ENCODE data around the gene QSOX1. TPM values are rescaled to one million over a fixed set of nuclear protein-coding genes. Genes with fewer than 3 reads are reported as not detected.

Gene QSOX1
- total RNA-seq, 1 experiment from 2014 or later = 135 TPM

DNA sequence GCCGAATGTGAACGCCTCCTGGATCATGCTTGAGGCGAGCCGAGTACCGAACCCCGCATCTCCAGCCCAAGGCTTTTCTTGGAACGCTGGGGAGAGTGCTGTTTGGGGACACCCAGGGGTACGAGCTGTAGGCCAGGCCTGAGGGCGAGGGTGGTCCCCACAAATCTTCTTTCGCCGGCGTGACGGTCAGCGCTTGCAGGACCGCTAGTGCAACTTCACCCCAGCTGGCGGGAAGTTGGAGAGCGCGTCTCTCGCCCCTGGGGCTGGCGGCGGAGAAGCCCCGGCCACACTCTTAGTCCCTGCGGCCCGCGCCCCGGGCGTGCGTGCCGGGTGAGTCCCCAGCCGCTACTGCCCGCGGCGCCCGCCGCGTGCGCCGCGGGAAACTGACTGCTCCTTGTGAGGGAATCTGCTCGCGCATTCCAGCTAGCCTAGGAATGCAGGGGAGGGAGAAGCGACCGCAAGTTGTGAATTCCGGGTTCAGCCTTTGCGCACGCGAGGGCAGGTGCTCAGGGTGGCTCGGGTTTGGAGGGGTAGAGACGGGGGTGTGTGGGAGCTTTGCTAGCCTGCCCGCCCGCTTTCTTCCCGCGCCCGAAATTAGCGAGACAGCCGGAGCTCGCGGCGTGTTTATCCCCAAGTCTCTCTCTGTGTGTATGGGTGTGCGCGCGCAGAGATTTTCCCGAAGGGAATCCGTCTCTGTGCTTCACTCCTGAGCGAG lies 76.3 kb downstream of the QSOX1 start (continued):
- TF ChIP-seq, protein P1, sequence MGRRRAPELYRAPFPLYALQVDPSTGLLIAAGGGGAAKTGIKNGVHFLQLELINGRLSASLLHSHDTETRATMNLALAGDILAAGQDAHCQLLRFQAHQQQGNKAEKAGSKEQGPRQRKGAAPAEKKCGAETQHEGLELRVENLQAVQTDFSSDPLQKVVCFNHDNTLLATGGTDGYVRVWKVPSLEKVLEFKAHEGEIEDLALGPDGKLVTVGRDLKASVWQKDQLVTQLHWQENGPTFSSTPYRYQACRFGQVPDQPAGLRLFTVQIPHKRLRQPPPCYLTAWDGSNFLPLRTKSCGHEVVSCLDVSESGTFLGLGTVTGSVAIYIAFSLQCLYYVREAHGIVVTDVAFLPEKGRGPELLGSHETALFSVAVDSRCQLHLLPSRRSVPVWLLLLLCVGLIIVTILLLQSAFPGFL (CRISPR knock-in tag; IDR thresholded peaks at IDR 0.05; ENCODE audit: borderline replicate concordance) = no peak
- TF ChIP-seq ZNF423 (CRISPR knock-in tag; IDR thresholded peaks at IDR 0.05) (peak; percentile 88), TEAD4 (CRISPR knock-in tag; IDR thresholded peaks at IDR 0.05) (peak; percentile 89; the same call in 1 of the 2 replicates), ETV6 (CRISPR knock-in tag; IDR thresholded peaks at IDR 0.05) (no peak), RELA (CRISPR knock-in tag; IDR thresholded peaks at IDR 0.05; ENCODE audit: borderline replicate concordance) (no peak), ESRRA (CRISPR knock-in tag; IDR thresholded peaks at IDR 0.05; ENCODE audit: borderline replicate concordance) (no peak), GTF2I (CRISPR knock-in tag; conservative IDR thresholded peaks at IDR 0.05) (no peak), NR1H2 (CRISPR knock-in tag; IDR thresholded peaks at IDR 0.05) (no peak), SMAD4 (CRISPR knock-in tag; IDR thresholded peaks at IDR 0.05) (no peak), TCF7 (CRISPR knock-in tag; IDR thresholded peaks at IDR 0.05; ENCODE audit: low read depth) (no peak), SP1 (CRISPR knock-in tag; conservative IDR thresholded peaks at IDR 0.05) (no peak; the same call in 1 of the 2 replicates), NFE2L1 (CRISPR knock-in tag; IDR thresholded peaks at IDR 0.05) (no peak), ZNF121 (CRISPR knock-in tag; IDR thresholded peaks at IDR 0.05) (no peak), FOXK1 (CRISPR knock-in tag; IDR thresholded peaks at IDR 0.05) (no peak), CBFB (CRISPR knock-in tag; IDR thresholded peaks at IDR 0.05; ENCODE audit: low read depth) (no peak), HMGA2 (CRISPR knock-in tag; IDR thresholded peaks at IDR 0.05) (no peak), ZBTB21 (CRISPR knock-in tag; IDR thresholded peaks at IDR 0.05; ENCODE audit: borderline replicate concordance) (no peak), FOXJ3 (CRISPR knock-in tag; IDR thresholded peaks at IDR 0.05; ENCODE audit: borderline replicate concordance) (no peak)
- TF ChIP-seq, protein P2, sequence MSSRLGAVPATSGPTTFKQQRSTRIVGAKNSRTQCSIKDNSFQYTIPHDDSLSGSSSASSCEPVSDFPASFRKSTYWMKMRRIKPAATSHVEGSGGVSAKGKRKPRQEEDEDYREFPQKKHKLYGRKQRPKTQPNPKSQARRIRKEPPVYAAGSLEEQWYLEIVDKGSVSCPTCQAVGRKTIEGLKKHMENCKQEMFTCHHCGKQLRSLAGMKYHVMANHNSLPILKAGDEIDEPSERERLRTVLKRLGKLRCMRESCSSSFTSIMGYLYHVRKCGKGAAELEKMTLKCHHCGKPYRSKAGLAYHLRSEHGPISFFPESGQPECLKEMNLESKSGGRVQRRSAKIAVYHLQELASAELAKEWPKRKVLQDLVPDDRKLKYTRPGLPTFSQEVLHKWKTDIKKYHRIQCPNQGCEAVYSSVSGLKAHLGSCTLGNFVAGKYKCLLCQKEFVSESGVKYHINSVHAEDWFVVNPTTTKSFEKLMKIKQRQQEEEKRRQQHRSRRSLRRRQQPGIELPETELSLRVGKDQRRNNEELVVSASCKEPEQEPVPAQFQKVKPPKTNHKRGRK (CRISPR knock-in tag; IDR thresholded peaks at IDR 0.05; ENCODE audit: borderline replicate concordance) = no peak
- TF ChIP-seq, protein P3, sequence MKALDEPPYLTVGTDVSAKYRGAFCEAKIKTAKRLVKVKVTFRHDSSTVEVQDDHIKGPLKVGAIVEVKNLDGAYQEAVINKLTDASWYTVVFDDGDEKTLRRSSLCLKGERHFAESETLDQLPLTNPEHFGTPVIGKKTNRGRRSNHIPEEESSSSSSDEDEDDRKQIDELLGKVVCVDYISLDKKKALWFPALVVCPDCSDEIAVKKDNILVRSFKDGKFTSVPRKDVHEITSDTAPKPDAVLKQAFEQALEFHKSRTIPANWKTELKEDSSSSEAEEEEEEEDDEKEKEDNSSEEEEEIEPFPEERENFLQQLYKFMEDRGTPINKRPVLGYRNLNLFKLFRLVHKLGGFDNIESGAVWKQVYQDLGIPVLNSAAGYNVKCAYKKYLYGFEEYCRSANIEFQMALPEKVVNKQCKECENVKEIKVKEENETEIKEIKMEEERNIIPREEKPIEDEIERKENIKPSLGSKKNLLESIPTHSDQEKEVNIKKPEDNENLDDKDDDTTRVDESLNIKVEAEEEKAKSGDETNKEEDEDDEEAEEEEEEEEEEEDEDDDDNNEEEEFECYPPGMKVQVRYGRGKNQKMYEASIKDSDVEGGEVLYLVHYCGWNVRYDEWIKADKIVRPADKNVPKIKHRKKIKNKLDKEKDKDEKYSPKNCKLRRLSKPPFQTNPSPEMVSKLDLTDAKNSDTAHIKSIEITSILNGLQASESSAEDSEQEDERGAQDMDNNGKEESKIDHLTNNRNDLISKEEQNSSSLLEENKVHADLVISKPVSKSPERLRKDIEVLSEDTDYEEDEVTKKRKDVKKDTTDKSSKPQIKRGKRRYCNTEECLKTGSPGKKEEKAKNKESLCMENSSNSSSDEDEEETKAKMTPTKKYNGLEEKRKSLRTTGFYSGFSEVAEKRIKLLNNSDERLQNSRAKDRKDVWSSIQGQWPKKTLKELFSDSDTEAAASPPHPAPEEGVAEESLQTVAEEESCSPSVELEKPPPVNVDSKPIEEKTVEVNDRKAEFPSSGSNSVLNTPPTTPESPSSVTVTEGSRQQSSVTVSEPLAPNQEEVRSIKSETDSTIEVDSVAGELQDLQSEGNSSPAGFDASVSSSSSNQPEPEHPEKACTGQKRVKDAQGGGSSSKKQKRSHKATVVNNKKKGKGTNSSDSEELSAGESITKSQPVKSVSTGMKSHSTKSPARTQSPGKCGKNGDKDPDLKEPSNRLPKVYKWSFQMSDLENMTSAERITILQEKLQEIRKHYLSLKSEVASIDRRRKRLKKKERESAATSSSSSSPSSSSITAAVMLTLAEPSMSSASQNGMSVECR (CRISPR knock-in tag; IDR thresholded peaks at IDR 0.05; ENCODE audit: borderline replicate concordance) = 0 out of 2 replicates have a peak, but pooled peaks have one; percentile 14
- TF ChIP-seq, protein P4, sequence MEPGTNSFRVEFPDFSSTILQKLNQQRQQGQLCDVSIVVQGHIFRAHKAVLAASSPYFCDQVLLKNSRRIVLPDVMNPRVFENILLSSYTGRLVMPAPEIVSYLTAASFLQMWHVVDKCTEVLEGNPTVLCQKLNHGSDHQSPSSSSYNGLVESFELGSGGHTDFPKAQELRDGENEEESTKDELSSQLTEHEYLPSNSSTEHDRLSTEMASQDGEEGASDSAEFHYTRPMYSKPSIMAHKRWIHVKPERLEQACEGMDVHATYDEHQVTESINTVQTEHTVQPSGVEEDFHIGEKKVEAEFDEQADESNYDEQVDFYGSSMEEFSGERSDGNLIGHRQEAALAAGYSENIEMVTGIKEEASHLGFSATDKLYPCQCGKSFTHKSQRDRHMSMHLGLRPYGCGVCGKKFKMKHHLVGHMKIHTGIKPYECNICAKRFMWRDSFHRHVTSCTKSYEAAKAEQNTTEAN (CRISPR knock-in tag; IDR thresholded peaks at IDR 0.05) = no peak
- TF ChIP-seq, protein P5, sequence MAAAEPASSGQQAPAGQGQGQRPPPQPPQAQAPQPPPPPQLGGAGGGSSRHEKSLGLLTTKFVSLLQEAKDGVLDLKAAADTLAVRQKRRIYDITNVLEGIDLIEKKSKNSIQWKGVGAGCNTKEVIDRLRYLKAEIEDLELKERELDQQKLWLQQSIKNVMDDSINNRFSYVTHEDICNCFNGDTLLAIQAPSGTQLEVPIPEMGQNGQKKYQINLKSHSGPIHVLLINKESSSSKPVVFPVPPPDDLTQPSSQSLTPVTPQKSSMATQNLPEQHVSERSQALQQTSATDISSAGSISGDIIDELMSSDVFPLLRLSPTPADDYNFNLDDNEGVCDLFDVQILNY (CRISPR knock-in tag; IDR thresholded peaks at IDR 0.05) = peak; percentile 52; the same call in 1 of the 2 replicates
- TF ChIP-seq, protein P6, sequence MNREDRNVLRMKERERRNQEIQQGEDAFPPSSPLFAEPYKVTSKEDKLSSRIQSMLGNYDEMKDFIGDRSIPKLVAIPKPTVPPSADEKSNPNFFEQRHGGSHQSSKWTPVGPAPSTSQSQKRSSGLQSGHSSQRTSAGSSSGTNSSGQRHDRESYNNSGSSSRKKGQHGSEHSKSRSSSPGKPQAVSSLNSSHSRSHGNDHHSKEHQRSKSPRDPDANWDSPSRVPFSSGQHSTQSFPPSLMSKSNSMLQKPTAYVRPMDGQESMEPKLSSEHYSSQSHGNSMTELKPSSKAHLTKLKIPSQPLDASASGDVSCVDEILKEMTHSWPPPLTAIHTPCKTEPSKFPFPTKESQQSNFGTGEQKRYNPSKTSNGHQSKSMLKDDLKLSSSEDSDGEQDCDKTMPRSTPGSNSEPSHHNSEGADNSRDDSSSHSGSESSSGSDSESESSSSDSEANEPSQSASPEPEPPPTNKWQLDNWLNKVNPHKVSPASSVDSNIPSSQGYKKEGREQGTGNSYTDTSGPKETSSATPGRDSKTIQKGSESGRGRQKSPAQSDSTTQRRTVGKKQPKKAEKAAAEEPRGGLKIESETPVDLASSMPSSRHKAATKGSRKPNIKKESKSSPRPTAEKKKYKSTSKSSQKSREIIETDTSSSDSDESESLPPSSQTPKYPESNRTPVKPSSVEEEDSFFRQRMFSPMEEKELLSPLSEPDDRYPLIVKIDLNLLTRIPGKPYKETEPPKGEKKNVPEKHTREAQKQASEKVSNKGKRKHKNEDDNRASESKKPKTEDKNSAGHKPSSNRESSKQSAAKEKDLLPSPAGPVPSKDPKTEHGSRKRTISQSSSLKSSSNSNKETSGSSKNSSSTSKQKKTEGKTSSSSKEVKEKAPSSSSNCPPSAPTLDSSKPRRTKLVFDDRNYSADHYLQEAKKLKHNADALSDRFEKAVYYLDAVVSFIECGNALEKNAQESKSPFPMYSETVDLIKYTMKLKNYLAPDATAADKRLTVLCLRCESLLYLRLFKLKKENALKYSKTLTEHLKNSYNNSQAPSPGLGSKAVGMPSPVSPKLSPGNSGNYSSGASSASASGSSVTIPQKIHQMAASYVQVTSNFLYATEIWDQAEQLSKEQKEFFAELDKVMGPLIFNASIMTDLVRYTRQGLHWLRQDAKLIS (CRISPR knock-in tag; IDR thresholded peaks at IDR 0.05; ENCODE audit: borderline replicate concordance) = no peak
- TF ChIP-seq, protein P7, sequence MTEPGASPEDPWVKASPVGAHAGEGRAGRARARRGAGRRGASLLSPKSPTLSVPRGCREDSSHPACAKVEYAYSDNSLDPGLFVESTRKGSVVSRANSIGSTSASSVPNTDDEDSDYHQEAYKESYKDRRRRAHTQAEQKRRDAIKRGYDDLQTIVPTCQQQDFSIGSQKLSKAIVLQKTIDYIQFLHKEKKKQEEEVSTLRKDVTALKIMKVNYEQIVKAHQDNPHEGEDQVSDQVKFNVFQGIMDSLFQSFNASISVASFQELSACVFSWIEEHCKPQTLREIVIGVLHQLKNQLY (CRISPR knock-in tag; IDR thresholded peaks at IDR 0.05) = peak; percentile 21; the same call in 1 of the 2 replicates

Measured in WTC11 (cell line).